Neural crest cell (in vitro differentiated cells): ENCODE results near the gene STBD1. TPM values are rescaled to one million over a fixed set of nuclear protein-coding genes. Genes with fewer than 3 reads are reported as not detected.

Source experiments
- DNase-seq: peaks from one replicate; pipeline ENCODE4 v3.0.0; 2021; ENCODE audit warnings: low read depth, mixed read lengths, low spot score
- H3K27ac Mint-ChIP-seq: one replicate; pipeline ENCODE4 v1.8.0; 2021; ENCODE audit warnings: mild to moderate bottlenecking, mixed read lengths; ENCODE audit not compliant: unreplicated experiment
- H3K27me3 Mint-ChIP-seq: 2 replicates; pipeline ENCODE4 v1.8.0; 2021; ENCODE audit warnings: low read depth, mild to moderate bottlenecking, mixed read lengths
- H3K36me3 Mint-ChIP-seq: 2 replicates; pipeline ENCODE4 v1.8.0; 2021; ENCODE audit warnings: low read depth, mild to moderate bottlenecking, mixed read lengths
- H3K4me1 Mint-ChIP-seq: 2 replicates; pipeline ENCODE4 v1.8.0; 2021; ENCODE audit warnings: mixed read lengths
- H3K4me3 Mint-ChIP-seq: one replicate; pipeline ENCODE4 v1.8.0; 2021; ENCODE audit warnings: mild to moderate bottlenecking, mixed read lengths
- H3K9me3 Mint-ChIP-seq: 2 replicates; pipeline ENCODE4 v1.8.0; 2021; ENCODE audit warnings: mixed read lengths
- CTCF ChIP-seq: fragments of 200-600 bp; sonication (generic); conservative IDR thresholded peaks from 2 replicates; pipeline ENCODE4 v1.5.0; 2021; ENCODE audit warnings: antibody characterized with exemption, mild to moderate bottlenecking
- total RNA-seq: library from RNA; stranded (reverse); gene quantifications from 2 replicates; pipeline ENCODE4 v1.2.1, GENCODE V29; 2021

Gene STBD1
- total RNA-seq, 1 donor from 2014 or later, result 0.47 TPM

GRCh38 chr4:76312457-76312856 lies 5.9 kb downstream of the STBD1 start:
- H3K27ac Mint-ChIP-seq, result no peak overlapping the region
- no peak for DNase-seq
- H3K36me3 Mint-ChIP-seq, result peaks cover 5% of the 10 kb centered on the region
- H3K4me3 Mint-ChIP-seq, result no peak overlapping the region
- no peak for TF ChIP-seq CTCF
- no peaks in the 10 kb centered on the region for H3K4me1 Mint-ChIP-seq
- H3K9me3 Mint-ChIP-seq, result peaks cover 12% of the 10 kb centered on the region
- H3K27me3 Mint-ChIP-seq, result peaks cover 30% of the 10 kb centered on the region

GRCh38 chr4:76313547-76313946 lies 7.0 kb downstream of the STBD1 start:
- Mint-ChIP-seq H3K9me3 (peaks cover 12% of the 10 kb centered on the region), H3K27ac (no peak overlapping the region), H3K36me3 (peaks cover 5% of the 10 kb centered on the region), H3K4me1 (no peaks in the 10 kb centered on the region), H3K4me3 (no peak overlapping the region), H3K27me3 (peaks cover 23% of the 10 kb centered on the region)
- no peak for DNase-seq
- no peak for TF ChIP-seq CTCF

- no peak for DNase-seq
- Mint-ChIP-seq H3K27ac (no peak overlapping the region), H3K4me3 (no peak overlapping the region), H3K36me3 (peaks cover 10% of the 10 kb centered on the region), H3K4me1 (no peaks in the 10 kb centered on the region), H3K27me3 (peaks cover 6% of the 10 kb centered on the region), H3K9me3 (peaks cover 21% of the 10 kb centered on the region)
- no peak for TF ChIP-seq CTCF
Measured at GRCh38 chr4:76315267-76315918, 8.9 kb downstream of the STBD1 start.

GRCh38 chr4:76316131-76316530 lies 9.6 kb downstream of the STBD1 start:
- no peak overlapping the region for H3K4me3 Mint-ChIP-seq
- H3K27ac Mint-ChIP-seq, result no peak overlapping the region
- H3K36me3 Mint-ChIP-seq, result peaks cover 10% of the 10 kb centered on the region

GRCh38 chr4:76322236-76322635 lies 15.7 kb downstream of the STBD1 start:
- peaks cover 22% of the 10 kb centered on the region for H3K9me3 Mint-ChIP-seq
- TF ChIP-seq CTCF, result no peak
- no peaks in the 10 kb centered on the region for H3K4me1 Mint-ChIP-seq

More at GRCh38 chr4:76316131-76316530, 9.6 kb downstream of the STBD1 start:
- peaks cover 4% of the 10 kb centered on the region for H3K27me3 Mint-ChIP-seq
- no peak for DNase-seq
- H3K4me1 Mint-ChIP-seq, result no peaks in the 10 kb centered on the region
- TF ChIP-seq CTCF, result no peak
- peaks cover 26% of the 10 kb centered on the region for H3K9me3 Mint-ChIP-seq

More at GRCh38 chr4:76322236-76322635, 15.7 kb downstream of the STBD1 start:
- no peak for DNase-seq
- Mint-ChIP-seq H3K4me3 (no peak overlapping the region), H3K27ac (no peak overlapping the region), H3K27me3 (peaks cover 3% of the 10 kb centered on the region), H3K36me3 (peaks cover 9% of the 10 kb centered on the region)
